ENCODE measurements around the gene LEMD2.

LEMD2 gene

DNA sequence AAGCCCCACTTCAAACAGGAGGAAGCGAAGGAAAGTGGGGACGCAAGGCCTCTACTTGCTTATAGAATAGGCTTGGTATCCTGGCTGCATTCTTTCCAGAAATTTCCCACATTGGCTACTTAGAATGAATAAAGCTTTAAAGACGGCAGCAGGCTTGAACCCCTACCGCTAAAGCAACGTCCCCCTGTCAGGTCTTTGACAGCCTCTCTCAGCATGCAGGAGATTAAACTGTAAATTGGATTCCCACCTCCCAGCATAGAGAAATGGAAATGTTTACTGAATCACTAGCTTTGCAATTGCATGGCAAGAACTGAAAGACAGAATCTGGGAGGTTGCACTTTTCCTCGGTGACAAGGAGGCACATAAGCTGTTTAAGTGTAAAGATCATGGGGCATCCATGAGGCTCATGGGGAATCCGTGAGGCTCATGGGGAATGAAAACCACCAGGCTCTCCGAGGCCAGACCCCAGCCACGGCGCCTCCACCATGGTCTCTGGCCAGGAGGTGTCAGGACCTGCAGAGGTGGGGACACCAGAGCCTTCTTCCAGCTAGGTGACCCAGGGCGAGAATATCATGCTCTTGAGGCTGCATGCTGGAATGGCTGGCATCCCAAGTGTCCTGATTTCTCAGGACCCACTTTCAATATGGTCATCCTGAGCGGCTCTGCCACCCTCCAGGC is 10.3 kb downstream of the LEMD2 start:
- H3K9ac ChIP-seq (ENCODE audit: low read depth, low read length, poor library complexity, severe bottlenecking): no peak overlapping the region
- H4K20me1 ChIP-seq (ENCODE audit: insufficient read depth, low read length, poor library complexity, severe bottlenecking): no peaks in the 10 kb centered on the region
- H2AFZ ChIP-seq (ENCODE audit: low read length): no peak overlapping the region
- H3K9me2 ChIP-seq (replicated peaks; ENCODE audit: low read depth, low read length): no peaks in the 10 kb centered on the region
- TF ChIP-seq, protein P1, sequence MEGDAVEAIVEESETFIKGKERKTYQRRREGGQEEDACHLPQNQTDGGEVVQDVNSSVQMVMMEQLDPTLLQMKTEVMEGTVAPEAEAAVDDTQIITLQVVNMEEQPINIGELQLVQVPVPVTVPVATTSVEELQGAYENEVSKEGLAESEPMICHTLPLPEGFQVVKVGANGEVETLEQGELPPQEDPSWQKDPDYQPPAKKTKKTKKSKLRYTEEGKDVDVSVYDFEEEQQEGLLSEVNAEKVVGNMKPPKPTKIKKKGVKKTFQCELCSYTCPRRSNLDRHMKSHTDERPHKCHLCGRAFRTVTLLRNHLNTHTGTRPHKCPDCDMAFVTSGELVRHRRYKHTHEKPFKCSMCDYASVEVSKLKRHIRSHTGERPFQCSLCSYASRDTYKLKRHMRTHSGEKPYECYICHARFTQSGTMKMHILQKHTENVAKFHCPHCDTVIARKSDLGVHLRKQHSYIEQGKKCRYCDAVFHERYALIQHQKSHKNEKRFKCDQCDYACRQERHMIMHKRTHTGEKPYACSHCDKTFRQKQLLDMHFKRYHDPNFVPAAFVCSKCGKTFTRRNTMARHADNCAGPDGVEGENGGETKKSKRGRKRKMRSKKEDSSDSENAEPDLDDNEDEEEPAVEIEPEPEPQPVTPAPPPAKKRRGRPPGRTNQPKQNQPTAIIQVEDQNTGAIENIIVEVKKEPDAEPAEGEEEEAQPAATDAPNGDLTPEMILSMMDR (conservative IDR thresholded peaks at IDR 0.05; ENCODE audit: low read length): no peak
- no peak for TF ChIP-seq EZH2phosphoT487 (IDR thresholded peaks at IDR 0.05; ENCODE audit: borderline replicate concordance)
- H3K36me3 ChIP-seq (ENCODE audit: insufficient read depth, low read length): peaks cover 69% of the 10 kb centered on the region; the same call in 1 of the 2 replicates
- H3K79me2 ChIP-seq (ENCODE audit: insufficient read depth, low read length): peaks cover 7% of the 10 kb centered on the region
- H3K9me3 ChIP-seq (ENCODE audit: insufficient read depth, low read depth, low read length): no peaks in the 10 kb centered on the region
- H3K4me2 ChIP-seq (ENCODE audit: low read depth, low read length, poor library complexity, severe bottlenecking): no peak overlapping the region
- no peaks in the 10 kb centered on the region for H3K27me3 ChIP-seq (ENCODE audit: insufficient read depth, low read length, poor library complexity, severe bottlenecking)
- H3F3A ChIP-seq (ENCODE audit: low read depth): no peaks in the 10 kb centered on the region
- H3K4me3 ChIP-seq (ENCODE audit: low read length, poor library complexity, severe bottlenecking): no peak overlapping the region
- H3K4me1 ChIP-seq (ENCODE audit: insufficient read depth, low read length, poor library complexity, severe bottlenecking): no peaks in the 10 kb centered on the region

DNA sequence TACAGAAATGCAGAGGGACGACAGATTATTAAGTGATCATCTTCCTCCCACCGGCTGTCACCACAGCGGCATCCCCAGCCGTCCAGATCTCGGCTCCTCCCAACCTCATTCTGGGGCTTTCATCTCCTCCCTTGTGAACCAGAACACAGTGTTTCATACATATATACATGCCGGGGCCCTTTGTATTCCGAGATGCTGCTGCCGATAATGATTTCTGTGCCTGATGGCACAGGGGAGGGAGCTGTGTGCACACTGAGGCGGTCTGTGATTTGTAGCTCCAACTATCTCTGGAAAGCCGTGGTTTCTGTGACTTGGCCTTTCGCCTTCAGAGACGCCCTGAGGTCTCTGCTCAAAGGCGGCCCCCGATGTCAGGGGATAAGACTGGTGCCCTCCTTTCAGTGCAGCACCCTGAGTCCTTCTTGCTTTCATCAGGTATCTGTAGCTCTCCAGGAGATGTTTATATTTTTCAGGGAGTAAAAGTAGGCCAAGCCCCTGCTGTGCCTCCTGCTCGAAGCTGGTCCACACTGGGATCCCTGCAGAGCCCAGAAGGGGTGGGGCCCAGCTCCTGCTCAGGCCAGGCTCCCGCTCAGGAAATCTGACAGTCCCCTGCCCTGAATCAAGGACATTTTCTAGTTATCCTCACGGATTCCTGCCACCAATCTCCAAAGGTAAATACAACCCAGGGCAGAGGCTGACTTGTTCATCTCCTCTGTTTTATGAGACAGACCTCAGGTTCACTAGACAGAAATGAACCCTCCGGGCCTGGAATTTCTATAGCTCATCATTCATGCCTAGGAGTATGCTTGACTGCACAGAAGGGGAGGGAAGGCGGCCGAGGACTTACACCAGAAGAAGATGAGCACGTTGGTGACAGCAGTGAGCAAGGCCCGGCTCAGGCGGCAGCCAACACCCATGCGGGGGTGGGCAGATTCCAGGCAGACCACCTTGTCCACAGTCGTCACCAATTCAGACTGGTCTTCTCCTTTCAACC is 11.2 kb downstream of the LEMD2 start:
- Histone ChIP-seq H3F3A (ENCODE audit: low read depth) (no peaks in the 10 kb centered on the region), H3K79me2 (ENCODE audit: insufficient read depth, low read length) (peaks cover 4% of the 10 kb centered on the region; the same call in 1 of the 2 replicates), H3K9ac (ENCODE audit: low read depth, low read length, poor library complexity, severe bottlenecking) (no peak overlapping the region), H3K4me3 (ENCODE audit: low read length, poor library complexity, severe bottlenecking) (no peak overlapping the region), H3K4me1 (ENCODE audit: insufficient read depth, low read length, poor library complexity, severe bottlenecking) (no peaks in the 10 kb centered on the region), H3K36me3 (ENCODE audit: insufficient read depth, low read length) (peaks cover 74% of the 10 kb centered on the region; the same call in 1 of the 2 replicates), H3K27me3 (ENCODE audit: insufficient read depth, low read length, poor library complexity, severe bottlenecking) (no peaks in the 10 kb centered on the region), H4K20me1 (ENCODE audit: insufficient read depth, low read length, poor library complexity, severe bottlenecking) (no peaks in the 10 kb centered on the region), H3K9me3 (ENCODE audit: insufficient read depth, low read depth, low read length) (no peaks in the 10 kb centered on the region), H3K4me2 (ENCODE audit: low read depth, low read length, poor library complexity, severe bottlenecking) (no peak overlapping the region), H2AFZ (ENCODE audit: low read length) (no peak overlapping the region), H3K9me2 (replicated peaks; ENCODE audit: low read depth, low read length) (no peaks in the 10 kb centered on the region)
- TF ChIP-seq, protein P1 (conservative IDR thresholded peaks at IDR 0.05; ENCODE audit: low read length): no peak
- no peak for TF ChIP-seq EZH2phosphoT487 (IDR thresholded peaks at IDR 0.05; ENCODE audit: borderline replicate concordance)

DNA sequence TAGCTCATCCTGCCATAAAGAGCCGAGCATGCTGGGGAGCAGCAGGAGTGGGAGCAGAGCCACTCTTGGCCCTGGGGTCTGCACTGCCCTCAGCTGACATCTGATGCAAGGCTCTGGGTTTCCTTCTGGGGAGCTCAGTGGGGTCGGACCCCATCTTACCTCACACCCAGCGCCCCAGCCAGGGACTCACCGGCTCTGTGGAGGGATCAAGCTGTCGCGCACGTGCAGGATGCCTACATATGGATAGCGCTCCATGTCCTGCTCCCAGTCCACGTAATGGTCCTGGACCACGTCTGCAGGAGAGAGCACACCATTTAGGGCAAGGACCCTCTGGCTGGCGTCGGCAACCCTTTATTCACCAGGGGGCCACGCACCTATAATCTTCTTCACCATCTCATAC is 12.2 kb downstream of the LEMD2 start:
- Histone ChIP-seq H4K20me1 (ENCODE audit: insufficient read depth, low read length, poor library complexity, severe bottlenecking) (no peaks in the 10 kb centered on the region), H3K36me3 (ENCODE audit: insufficient read depth, low read length) (peaks cover 79% of the 10 kb centered on the region; the same call in 1 of the 2 replicates)
- TF ChIP-seq, protein P1 (conservative IDR thresholded peaks at IDR 0.05; ENCODE audit: low read length): no peak
- TF ChIP-seq EZH2phosphoT487 (IDR thresholded peaks at IDR 0.05; ENCODE audit: borderline replicate concordance): no peak

More for the DNA sequence above, 12.2 kb downstream of the LEMD2 start:
- no peaks in the 10 kb centered on the region for H3F3A ChIP-seq (ENCODE audit: low read depth)
- no peaks in the 10 kb centered on the region for H3K79me2 ChIP-seq (ENCODE audit: insufficient read depth, low read length)
- no peaks in the 10 kb centered on the region for H3K9me3 ChIP-seq (ENCODE audit: insufficient read depth, low read depth, low read length)
- H3K9me2 ChIP-seq (replicated peaks; ENCODE audit: low read depth, low read length): no peaks in the 10 kb centered on the region
- no peaks in the 10 kb centered on the region for H3K27me3 ChIP-seq (ENCODE audit: insufficient read depth, low read length, poor library complexity, severe bottlenecking)
- H3K4me2 ChIP-seq (ENCODE audit: low read depth, low read length, poor library complexity, severe bottlenecking): no peak overlapping the region
- H3K4me3 ChIP-seq (ENCODE audit: low read length, poor library complexity, severe bottlenecking): no peak overlapping the region
- no peak overlapping the region for H3K9ac ChIP-seq (ENCODE audit: low read depth, low read length, poor library complexity, severe bottlenecking)
- H2AFZ ChIP-seq (ENCODE audit: low read length): no peak overlapping the region
- H3K4me1 ChIP-seq (ENCODE audit: insufficient read depth, low read length, poor library complexity, severe bottlenecking): no peaks in the 10 kb centered on the region
